C4-2B (cell line): ENCODE results near the gene SRPX2.

ENCODE experiments used
- H3K27ac ChIP-seq: fragments of 450-650 bp; 2 replicates; pipeline ENCODE4 v1.5.1; 2017
- ZFX ChIP-seq: fragments of 450-650 bp; IDR thresholded peaks from 2 replicates; pipeline ENCODE4 v1.6.1; 2017
- TF ChIP-seq, protein P1 (sequence below): fragments of 450-650 bp; conservative IDR thresholded peaks from 2 replicates; pipeline ENCODE4 v1.5.1; 2017; ENCODE audit warnings: mild to moderate bottlenecking

The SRPX2 gene

DNA sequence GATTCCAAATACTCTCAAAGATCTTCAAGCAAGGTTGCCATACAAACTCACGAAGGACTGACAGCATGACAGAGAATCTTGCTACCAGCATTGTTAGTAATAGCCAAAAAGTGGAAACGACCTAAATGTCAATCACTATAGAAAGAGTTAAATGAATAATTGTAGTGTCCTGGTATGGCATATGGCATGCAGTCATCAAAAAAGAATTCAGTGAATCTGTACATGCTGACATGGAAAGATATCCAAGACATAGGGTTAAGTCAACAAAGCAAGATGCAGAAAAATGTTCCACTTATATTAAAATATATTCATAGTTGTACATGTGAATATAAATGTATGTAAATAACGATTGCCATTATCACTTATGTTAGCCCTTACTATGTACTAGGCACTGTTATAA, 37.6 kb downstream of the SRPX2 start:
- TF ChIP-seq ZFX, result no peak
- TF ChIP-seq, protein P1, sequence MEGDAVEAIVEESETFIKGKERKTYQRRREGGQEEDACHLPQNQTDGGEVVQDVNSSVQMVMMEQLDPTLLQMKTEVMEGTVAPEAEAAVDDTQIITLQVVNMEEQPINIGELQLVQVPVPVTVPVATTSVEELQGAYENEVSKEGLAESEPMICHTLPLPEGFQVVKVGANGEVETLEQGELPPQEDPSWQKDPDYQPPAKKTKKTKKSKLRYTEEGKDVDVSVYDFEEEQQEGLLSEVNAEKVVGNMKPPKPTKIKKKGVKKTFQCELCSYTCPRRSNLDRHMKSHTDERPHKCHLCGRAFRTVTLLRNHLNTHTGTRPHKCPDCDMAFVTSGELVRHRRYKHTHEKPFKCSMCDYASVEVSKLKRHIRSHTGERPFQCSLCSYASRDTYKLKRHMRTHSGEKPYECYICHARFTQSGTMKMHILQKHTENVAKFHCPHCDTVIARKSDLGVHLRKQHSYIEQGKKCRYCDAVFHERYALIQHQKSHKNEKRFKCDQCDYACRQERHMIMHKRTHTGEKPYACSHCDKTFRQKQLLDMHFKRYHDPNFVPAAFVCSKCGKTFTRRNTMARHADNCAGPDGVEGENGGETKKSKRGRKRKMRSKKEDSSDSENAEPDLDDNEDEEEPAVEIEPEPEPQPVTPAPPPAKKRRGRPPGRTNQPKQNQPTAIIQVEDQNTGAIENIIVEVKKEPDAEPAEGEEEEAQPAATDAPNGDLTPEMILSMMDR, result no peak
- no peak overlapping the region for H3K27ac ChIP-seq

DNA sequence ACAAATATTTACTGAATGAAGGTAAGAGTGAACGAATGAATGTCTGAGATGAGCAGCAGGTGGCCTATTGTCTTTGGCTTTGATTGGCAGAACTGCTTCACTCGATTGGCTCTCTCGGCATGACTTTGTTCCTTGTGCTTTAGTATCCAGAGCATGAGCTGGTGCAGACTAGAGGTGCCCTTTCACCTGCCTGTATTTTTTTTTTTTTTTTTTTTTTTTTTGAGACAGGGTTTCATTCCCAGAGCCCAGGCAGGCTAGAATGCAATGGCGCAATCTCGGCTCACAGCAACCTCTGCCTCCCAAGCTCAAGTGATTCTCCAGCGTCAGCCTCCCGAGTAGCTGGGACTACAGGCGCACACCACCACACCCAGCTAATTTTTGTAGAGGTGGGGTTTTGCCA, 38.9 kb downstream of the SRPX2 start:
- TF ChIP-seq, protein P1, result no peak
- TF ChIP-seq ZFX, result no peak
- H3K27ac ChIP-seq, result no peak overlapping the region

DNA sequence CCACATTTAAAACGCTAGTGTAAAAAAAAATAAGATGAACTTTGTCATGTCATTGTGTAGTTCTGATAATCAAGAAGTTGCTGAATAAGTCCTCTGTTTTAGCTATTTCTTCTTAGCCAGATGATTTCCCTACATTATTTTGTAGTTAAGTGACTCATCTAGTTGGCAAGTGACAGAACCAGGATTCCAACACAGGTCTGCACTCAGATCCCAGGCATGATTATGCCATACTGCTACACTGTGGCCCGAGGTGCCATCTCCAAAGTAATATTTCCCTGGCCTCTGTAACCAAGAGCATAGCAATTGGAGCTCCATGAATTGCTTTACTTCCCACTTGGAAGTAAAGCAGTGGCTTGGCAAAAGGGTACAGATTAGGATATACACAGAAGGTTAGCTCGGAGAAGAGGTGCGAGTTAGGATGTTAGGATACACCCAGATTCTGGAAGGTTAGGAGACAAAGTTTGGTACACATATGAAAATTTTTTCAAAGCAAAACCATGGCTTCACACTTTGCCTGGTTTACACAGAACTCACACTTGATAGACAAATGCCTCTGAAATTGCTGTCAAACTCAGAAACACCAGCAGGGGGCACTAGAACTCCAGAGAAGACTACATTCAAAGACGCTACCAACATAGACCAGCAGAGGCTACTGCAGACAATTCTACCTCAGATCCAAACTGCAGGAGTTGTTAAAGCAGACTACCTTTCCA, 41.4 kb downstream of the SRPX2 start:
- no peak overlapping the region for H3K27ac ChIP-seq

DNA sequence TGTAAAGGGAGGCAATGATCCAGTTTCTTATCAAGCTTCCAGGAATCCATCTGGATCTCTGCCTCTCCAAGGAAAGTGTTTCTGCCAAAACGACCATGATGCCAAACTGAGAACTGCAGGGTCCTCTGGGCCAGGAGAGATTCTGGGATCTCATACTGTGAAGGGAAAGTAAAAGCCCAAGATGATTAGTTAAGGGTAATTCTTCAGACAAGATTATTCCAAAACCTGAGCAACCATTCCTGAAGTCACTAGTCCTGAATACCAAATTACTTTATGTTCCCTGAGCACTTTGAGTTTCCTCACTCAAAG, 42.0 kb downstream of the SRPX2 start:
- TF ChIP-seq ZFX, result no peak
- TF ChIP-seq, protein P1, result peak; percentile 55
- H3K27ac ChIP-seq, result no peak overlapping the region

More for the DNA sequence above, 41.4 kb downstream of the SRPX2 start:
- TF ChIP-seq ZFX, result no peak
- TF ChIP-seq, protein P1, result peak; percentile 79

DNA sequence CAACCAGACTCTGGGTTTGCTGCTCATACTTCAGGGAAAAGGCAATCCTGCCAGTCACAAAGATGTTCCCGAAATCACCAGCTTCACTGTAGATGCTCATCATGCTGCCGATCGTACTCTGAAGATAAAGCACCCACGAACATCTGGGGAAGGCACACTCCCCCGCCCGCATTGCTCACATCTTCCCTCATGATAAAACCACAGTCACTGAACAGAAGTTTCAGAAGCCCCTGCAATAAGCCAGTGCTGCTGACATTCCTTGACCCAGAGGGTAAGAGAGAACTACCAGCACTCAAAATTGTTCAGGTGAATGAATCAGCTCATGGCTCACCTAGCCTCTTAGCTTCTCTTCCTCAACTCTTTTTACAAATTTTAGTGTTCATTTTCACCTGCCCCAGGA, 43.1 kb downstream of the SRPX2 start:
- TF ChIP-seq, protein P1, result no peak
- no peak for TF ChIP-seq ZFX
- no peak overlapping the region for H3K27ac ChIP-seq

DNA sequence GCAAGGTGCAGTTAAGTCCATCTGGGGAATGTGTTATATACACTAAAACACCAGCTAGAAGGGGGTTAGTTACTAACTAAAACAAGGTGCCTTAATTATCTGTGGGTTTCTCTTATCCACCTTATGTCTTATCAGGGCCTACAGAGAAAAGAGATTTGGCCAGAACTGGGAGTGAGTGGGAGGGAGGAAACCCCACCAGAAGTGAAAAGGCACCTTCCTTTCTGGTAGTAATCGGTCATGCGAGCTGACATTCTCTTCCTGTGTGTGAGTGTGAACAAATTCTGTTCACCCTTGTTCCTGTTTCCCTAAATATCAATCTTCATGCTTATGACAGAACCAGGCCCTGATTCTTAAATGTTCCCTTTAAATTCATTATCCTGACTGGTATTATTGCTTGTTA, 43.5 kb downstream of the SRPX2 start:
- H3K27ac ChIP-seq, result no peak overlapping the region
- TF ChIP-seq, protein P1, result no peak

DNA sequence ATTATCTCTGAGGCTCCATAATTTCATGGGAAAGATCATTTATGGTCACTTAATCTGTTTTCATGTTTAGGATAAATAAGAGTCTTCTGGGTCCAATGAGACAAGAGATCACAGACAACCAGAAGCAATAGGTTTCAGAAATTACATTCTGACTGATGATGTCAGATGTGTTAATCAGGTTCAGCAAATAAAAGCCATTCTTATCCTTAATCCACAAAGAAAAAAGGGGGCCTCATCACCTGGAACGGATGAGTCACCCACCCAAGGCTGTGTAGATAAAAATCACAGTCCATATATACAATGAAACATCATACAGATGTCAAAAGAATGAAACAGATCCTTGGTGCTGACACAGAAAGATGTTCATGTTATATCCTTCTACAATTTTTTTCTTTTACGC, 51.3 kb downstream of the SRPX2 start:
- no peak for TF ChIP-seq ZFX
- TF ChIP-seq, protein P1, result no peak
- H3K27ac ChIP-seq, result no peak overlapping the region
